ENCODE measurements around the gene NPPC.

NPPC gene

GRCh38 chr2:231884438-231885140, 41.6 kb downstream of the NPPC start (continued):
- TF ChIP-seq ZNF449 (tag by site-specific recombination; IDR thresholded peaks at IDR 0.05) (no peak), ZNF843 (tag by site-specific recombination; IDR thresholded peaks at IDR 0.05) (peak; percentile 50; the same call in 1 of the 2 replicates), OSR2 (tag by site-specific recombination; IDR thresholded peaks at IDR 0.05) (peak; percentile 37; the same call in 1 of the 2 replicates), ZNF629 (tag by site-specific recombination; IDR thresholded peaks at IDR 0.05) (no peak), ZNF157 (tag by site-specific recombination; IDR thresholded peaks at IDR 0.05) (no peak), BCL6B (tag by site-specific recombination; IDR thresholded peaks at IDR 0.05) (no peak), ZNF658 (tag by site-specific recombination; IDR thresholded peaks at IDR 0.05) (no peak), ZXDB (tag by site-specific recombination; IDR thresholded peaks at IDR 0.05) (peak; percentile 22; the same call in 1 of the 2 replicates), ZNF223 (tag by site-specific recombination; IDR thresholded peaks at IDR 0.05) (no peak), FEZF1 (tag by site-specific recombination; IDR thresholded peaks at IDR 0.05) (peak; percentile 54), REPIN1 (tag by site-specific recombination; IDR thresholded peaks at IDR 0.05; ENCODE audit: low read depth) (no peak), PRDM6 (tag by site-specific recombination; IDR thresholded peaks at IDR 0.05) (0 out of 2 replicates have a peak, but pooled peaks have one; percentile 20), ZNF121 (tag by site-specific recombination; IDR thresholded peaks at IDR 0.05) (no peak), ZNF202 (tag by site-specific recombination; IDR thresholded peaks at IDR 0.05; ENCODE audit: borderline replicate concordance) (no peak), ZNF133 (tag by site-specific recombination; IDR thresholded peaks at IDR 0.05) (no peak), GLIS1 (tag by site-specific recombination; IDR thresholded peaks at IDR 0.05) (peak; percentile 38; the same call in 1 of the 2 replicates)

GRCh38 chr2:231883468-231883881, 42.7 kb downstream of the NPPC start:
- H3K36me3 ChIP-seq (ENCODE audit: control insufficient read depth in 2 of 2, insufficient read depth in 1 of 2, low read length in 2 of 2), result no peaks in the 10 kb centered on the region
- no peaks in the 10 kb centered on the region for H3K9me3 ChIP-seq (ENCODE audit: control insufficient read depth, insufficient read depth, low read depth, low read length)
- H3K27ac ChIP-seq (ENCODE audit: extremely low read depth, low read depth, low read length), result peak overlapping the region; percentile 5; the same call in 1 of the 2 replicates
- ChIA-PET CTCF (interaction anchor here (0.6 to 3.3 kb wide), 3 partner anchors 15 to 141 kb away, joined by 5 to 15 read pairs (median 6); no protein-coding TSS in a partner anchor), POLR2A (no interaction called here)
- no peak overlapping the region for H3K4me3 ChIP-seq (ENCODE audit: low read depth, low read length)
- peaks cover 23% of the 10 kb centered on the region for H3K4me1 ChIP-seq (ENCODE audit: control insufficient read depth, insufficient read depth, low read length)
- TF ChIP-seq ZBTB17 (tag by site-specific recombination; IDR thresholded peaks at IDR 0.05) (0 out of 2 replicates have a peak, but pooled peaks have one; percentile 16), ZNF366 (tag by site-specific recombination; conservative IDR thresholded peaks at IDR 0.05) (peak; percentile 43; the same call in 1 of the 2 replicates), ZNF341 (tag by site-specific recombination; IDR thresholded peaks at IDR 0.05; ENCODE audit: low read depth) (peak; percentile 61; the same call in 1 of the 2 replicates), PRDM10 (tag by site-specific recombination; IDR thresholded peaks at IDR 0.05) (no peak), OSR2 (tag by site-specific recombination; IDR thresholded peaks at IDR 0.05) (peak; percentile 77), ZBTB8A (tag by site-specific recombination; IDR thresholded peaks at IDR 0.05) (no peak), YY2 (tag by site-specific recombination; IDR thresholded peaks at IDR 0.05) (peak; percentile 46; the same call in 1 of the 2 replicates), ZBTB44 (tag by site-specific recombination; IDR thresholded peaks at IDR 0.05) (peak; percentile 47; the same call in 1 of the 2 replicates), ZNF610 (tag by site-specific recombination; IDR thresholded peaks at IDR 0.05; ENCODE audit: borderline replicate concordance) (0 out of 2 replicates have a peak, but pooled peaks have one; percentile 18), BCL6B (tag by site-specific recombination; IDR thresholded peaks at IDR 0.05) (0 out of 2 replicates have a peak, but pooled peaks have one; percentile 32), TRIM28 (IDR thresholded peaks at IDR 0.05; ENCODE audit: borderline replicate concordance, low read length) (peak; percentile 79; the same call in 1 of the 2 replicates)

Measured in HEK293 (cell line).